Activated CD8-positive, alpha-beta T cell treated with anti-CD3 and anti-CD28 coated beads for 36 hours (primary cell): Measurements from ENCODE around the gene ARMC9. TPM values are rescaled to one million over a fixed set of nuclear protein-coding genes. Genes with fewer than 3 reads are reported as not detected.

ENCODE experiments used
- ATAC-seq: fragments of 200-7000 bp; cut with Tn5 transposase; one replicate; pipeline ENCODE4 v1.10.0; 2021; ENCODE audit warnings: mild to moderate bottlenecking, moderate library complexity
- CTCF ChIA-PET: fragments of 350-600 bp; sonication (Branson Sonifier 250); formaldehyde crosslinking; loops from one replicate; lab custom pipeline; 2021; ENCODE audit warnings: antibody characterized with exemption; lab: Charles Lee
- POLR2A ChIA-PET: fragments of 350-600 bp; sonication (Branson Sonifier 250); formaldehyde crosslinking; loops from one replicate; lab custom pipeline; 2021; ENCODE audit warnings: antibody characterized with exemption; lab: Charles Lee
- DNase-seq: peaks from one replicate; pipeline ENCODE4 v3.0.0-alpha.2; 2020
- H3K27ac Mint-ChIP-seq: one replicate; pipeline ENCODE4 v1.8.0; 2021; ENCODE audit warnings: mild to moderate bottlenecking, mixed read lengths
- H3K27me3 Mint-ChIP-seq: one replicate; pipeline ENCODE4 v1.8.0; 2021; ENCODE audit warnings: mixed read lengths
- H3K36me3 Mint-ChIP-seq: one replicate; pipeline ENCODE4 v1.8.0; 2021; ENCODE audit warnings: low read depth, mixed read lengths
- H3K4me1 Mint-ChIP-seq: one replicate; pipeline ENCODE4 v1.8.0; 2021; ENCODE audit warnings: low read depth, mixed read lengths
- H3K4me3 Mint-ChIP-seq: one replicate; pipeline ENCODE4 v1.8.0; 2021; ENCODE audit warnings: mild to moderate bottlenecking, moderate library complexity, mixed read lengths
- H3K9me3 Mint-ChIP-seq: one replicate; pipeline ENCODE4 v1.8.0; 2021; ENCODE audit warnings: mixed read lengths
- intact Hi-C: fragments of 100-400 bp; cut with micrococcal nuclease; formaldehyde crosslinking; loops from one replicate; pipeline ENCODE4 v1.10.0; 2022
- total RNA-seq, 2 experiments: library from RNA; stranded (reverse); gene quantifications; one replicate each; pipeline ENCODE4 v1.2.3, GENCODE V29; 2021
- TF ChIP-seq, protein P1 (sequence below): fragments of 200-600 bp; IDR thresholded peaks from one replicate; pipeline ENCODE4 v1.8.0; 2022; ENCODE audit warnings: antibody characterized with exemption, mild to moderate bottlenecking

Gene ARMC9
- total RNA-seq, 2 experiments from 2014 or later, result 2.0 to 2.2 TPM

DNA sequence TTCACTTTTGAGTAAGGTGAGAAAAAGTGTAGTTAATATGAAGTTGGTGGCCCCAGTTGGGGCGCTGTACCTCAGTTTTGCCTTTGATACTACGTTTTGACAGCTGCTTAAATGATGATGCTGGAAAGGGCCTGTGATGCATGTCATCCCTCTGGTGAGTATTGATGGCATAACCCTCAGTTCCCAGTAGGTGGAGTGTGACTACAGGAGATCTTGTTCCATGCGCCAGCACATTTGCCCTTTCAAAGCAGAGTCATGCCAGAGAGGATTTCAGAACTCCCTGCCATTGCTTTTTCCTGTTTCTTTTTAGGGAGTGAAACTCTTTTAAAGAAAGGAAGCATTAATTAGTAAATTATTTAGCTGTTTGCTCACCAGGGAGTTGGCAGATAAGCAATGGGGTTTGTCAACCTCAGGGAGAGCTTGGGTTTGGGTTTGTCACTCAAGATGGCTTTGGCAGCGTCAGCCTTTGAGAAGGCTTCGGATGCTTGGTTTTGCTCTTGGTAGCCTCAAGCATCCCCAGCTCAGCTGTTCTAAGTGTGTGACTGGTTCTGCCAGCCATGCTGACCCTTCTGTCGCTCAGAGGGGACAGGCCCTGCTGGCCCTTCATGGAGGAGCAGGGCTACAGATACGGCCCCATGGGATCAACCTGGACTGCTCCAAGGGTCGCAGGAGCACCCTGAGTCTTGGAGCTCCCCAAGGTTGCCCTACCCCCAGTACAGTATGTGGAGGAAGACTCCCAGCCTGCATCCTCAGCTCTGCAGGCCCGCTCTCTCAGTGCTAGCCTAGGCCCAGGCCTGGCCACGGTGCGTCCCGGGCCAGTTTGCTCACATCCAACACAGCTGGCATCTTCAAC, 29.1 kb downstream of the ARMC9 start:
- ATAC-seq, result peak; percentile 98
- intact Hi-C loops, result loop anchor here (5.0 kb wide), 1 partner anchor 185 kb away; no protein-coding TSS in a partner anchor
- H3K4me1 Mint-ChIP-seq, result no peaks in the 10 kb centered on the region
- no peak overlapping the region for H3K27ac Mint-ChIP-seq
- POLR2A ChIA-PET, result interaction anchor here (4.3 kb wide), 1 partner anchor 224 kb away, joined by 25 read pairs; no protein-coding TSS in a partner anchor
- CTCF ChIA-PET, result interaction anchor here (0.6 to 4.5 kb wide), 46 partner anchors 9 to 408 kb away, joined by 3 to 36 read pairs (median 4); partner anchors contain the start of gene B3GNT7
- DNase-seq, result peak; percentile 65
- H3K27me3 Mint-ChIP-seq, result no peaks in the 10 kb centered on the region
- TF ChIP-seq, protein P1, sequence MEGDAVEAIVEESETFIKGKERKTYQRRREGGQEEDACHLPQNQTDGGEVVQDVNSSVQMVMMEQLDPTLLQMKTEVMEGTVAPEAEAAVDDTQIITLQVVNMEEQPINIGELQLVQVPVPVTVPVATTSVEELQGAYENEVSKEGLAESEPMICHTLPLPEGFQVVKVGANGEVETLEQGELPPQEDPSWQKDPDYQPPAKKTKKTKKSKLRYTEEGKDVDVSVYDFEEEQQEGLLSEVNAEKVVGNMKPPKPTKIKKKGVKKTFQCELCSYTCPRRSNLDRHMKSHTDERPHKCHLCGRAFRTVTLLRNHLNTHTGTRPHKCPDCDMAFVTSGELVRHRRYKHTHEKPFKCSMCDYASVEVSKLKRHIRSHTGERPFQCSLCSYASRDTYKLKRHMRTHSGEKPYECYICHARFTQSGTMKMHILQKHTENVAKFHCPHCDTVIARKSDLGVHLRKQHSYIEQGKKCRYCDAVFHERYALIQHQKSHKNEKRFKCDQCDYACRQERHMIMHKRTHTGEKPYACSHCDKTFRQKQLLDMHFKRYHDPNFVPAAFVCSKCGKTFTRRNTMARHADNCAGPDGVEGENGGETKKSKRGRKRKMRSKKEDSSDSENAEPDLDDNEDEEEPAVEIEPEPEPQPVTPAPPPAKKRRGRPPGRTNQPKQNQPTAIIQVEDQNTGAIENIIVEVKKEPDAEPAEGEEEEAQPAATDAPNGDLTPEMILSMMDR, result peak; percentile 66
- no peaks in the 10 kb centered on the region for H3K36me3 Mint-ChIP-seq
- no peaks in the 10 kb centered on the region for H3K9me3 Mint-ChIP-seq
- no peak overlapping the region for H3K4me3 Mint-ChIP-seq

DNA sequence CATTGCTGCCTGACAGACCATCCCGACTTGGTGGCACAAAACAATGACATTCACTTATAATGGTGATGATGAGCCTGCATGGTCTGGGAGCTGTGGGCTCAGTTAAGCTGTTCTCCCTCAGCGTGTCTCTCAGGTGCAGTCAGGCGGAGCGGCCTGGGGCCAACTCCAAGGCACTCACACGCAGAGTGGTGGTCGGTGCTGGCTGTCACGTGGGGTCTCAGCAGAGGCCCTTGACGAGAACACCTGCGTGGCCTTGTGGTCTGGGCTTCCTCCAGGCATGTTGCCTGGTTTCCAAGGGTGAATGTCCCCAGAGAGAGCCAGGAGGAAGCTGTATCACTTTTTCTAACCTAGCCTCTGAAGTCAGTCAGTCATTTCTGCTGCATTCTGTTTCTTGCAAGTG, 29.8 kb downstream of the ARMC9 start:
- ChIA-PET POLR2A (interaction anchor here (4.3 kb wide), 1 partner anchor 224 kb away, joined by 25 read pairs; no protein-coding TSS in a partner anchor), CTCF (interaction anchor here (0.7 to 4.5 kb wide), 23 partner anchors 9 to 408 kb away, joined by 3 to 36 read pairs (median 4); partner anchors contain the start of gene B3GNT7)
- Mint-ChIP-seq H3K4me1 (no peaks in the 10 kb centered on the region), H3K36me3 (no peaks in the 10 kb centered on the region), H3K27ac (no peak overlapping the region), H3K4me3 (no peak overlapping the region), H3K9me3 (no peaks in the 10 kb centered on the region), H3K27me3 (no peaks in the 10 kb centered on the region)
- TF ChIP-seq, protein P1, result no peak
- intact Hi-C loops, result loop anchor here (5.0 kb wide), 1 partner anchor 184 kb away; no protein-coding TSS in a partner anchor
- ATAC-seq (no peak), DNase-seq (no peak)

DNA sequence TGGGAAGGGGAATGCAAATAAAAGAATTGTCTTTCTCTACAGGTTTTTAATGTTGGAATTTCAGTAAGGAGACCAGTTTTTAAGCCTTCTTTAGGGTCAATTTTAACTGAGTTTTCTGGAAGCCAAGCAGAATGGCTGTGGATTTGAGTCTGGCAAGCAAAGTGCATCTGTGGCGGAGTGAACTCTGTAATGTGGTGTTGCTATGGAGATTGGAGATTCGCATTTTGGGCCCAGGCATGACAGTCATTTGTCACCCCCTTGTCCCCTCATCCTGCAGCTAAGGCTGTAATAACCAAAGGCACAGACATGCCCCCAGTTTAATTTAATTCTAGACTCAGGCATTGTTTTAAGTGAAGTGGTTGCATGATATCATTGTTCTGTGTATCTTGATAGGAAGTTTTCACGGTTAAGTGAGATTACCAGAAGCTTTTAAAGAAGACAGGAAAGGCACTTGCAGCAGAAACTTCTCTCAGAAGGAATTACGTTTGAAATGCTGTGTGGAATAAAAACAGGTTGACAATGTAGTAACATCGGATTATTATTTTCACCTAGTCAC, 30.6 kb downstream of the ARMC9 start:
- Mint-ChIP-seq H3K36me3 (no peaks in the 10 kb centered on the region), H3K4me3 (no peak overlapping the region), H3K4me1 (no peaks in the 10 kb centered on the region), H3K9me3 (no peaks in the 10 kb centered on the region), H3K27ac (no peak overlapping the region), H3K27me3 (no peaks in the 10 kb centered on the region)
- intact Hi-C loops, result loop anchor here (5.0 kb wide), 1 partner anchor 183 kb away; no protein-coding TSS in a partner anchor
- DNase-seq (no peak), ATAC-seq (no peak)
- ChIA-PET POLR2A (interaction anchor here (4.3 kb wide), 1 partner anchor 223 kb away, joined by 25 read pairs; no protein-coding TSS in a partner anchor), CTCF (interaction anchor here (1.2 to 4.5 kb wide), 7 partner anchors 10 to 223 kb away, joined by 3 to 36 read pairs (median 9); no protein-coding TSS in a partner anchor)
- TF ChIP-seq, protein P1, result no peak

DNA sequence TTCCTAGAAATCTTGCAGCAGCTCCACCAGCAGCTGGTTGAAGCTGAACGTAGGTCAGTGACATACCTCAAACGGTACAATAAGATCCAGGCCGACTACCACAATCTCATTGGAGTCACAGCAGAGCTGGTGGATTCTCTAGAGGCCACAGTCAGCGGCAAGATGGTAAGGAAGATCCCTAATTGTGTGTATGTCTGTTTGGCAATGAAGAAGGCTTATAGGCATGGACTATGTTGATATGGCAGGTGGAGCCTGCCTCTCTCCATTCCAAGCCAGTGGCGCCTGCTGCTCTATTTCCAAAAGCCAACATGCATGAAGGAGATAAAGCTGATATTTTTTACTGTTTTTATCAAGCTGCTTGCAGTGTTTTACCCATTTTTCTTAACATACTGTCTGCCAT, 36.8 kb downstream of the ARMC9 start:
- H3K4me3 Mint-ChIP-seq, result no peak overlapping the region
- H3K27ac Mint-ChIP-seq, result no peak overlapping the region
- no peaks in the 10 kb centered on the region for H3K27me3 Mint-ChIP-seq
- TF ChIP-seq, protein P1, result no peak
- H3K4me1 Mint-ChIP-seq, result no peaks in the 10 kb centered on the region
- CTCF ChIA-PET, result no interaction called here
- ATAC-seq, result no peak
- DNase-seq, result no peak
- no peaks in the 10 kb centered on the region for H3K36me3 Mint-ChIP-seq
- POLR2A ChIA-PET, result no interaction called here
- intact Hi-C loops, result no loop called here
- H3K9me3 Mint-ChIP-seq, result no peaks in the 10 kb centered on the region
